Stimulated activated naive CD8-positive, alpha-beta T cell treated with anti-CD3 and anti-CD28 coated beads, Interleukin-15, amount 100 ng/mL, for 72 hours (primary cell): ENCODE results near the gene PRAF2.

ENCODE experiments used
- ATAC-seq: fragments of 150-1000 bp; cut with Tn5 transposase; 2 replicates; pipeline ENCODE4 v1.10.0; 2021; ENCODE audit warnings: mild to moderate bottlenecking, moderate library complexity
- DNase-seq, 2 donors: peaks; one replicate each; pipeline ENCODE4 v3.0.0; 2021 to 2022
- H3K27ac Mint-ChIP-seq, 2 donors: one replicate each; pipeline ENCODE4 v1.8.0; 2022; ENCODE audit warnings: mild to moderate bottlenecking in 2 of 2, mixed read lengths in 2 of 2, moderate library complexity in 2 of 2
- H3K27me3 Mint-ChIP-seq: one replicate; pipeline ENCODE4 v1.8.0; 2022; ENCODE audit warnings: mixed read lengths
- H3K4me1 Mint-ChIP-seq: one replicate; pipeline ENCODE4 v1.8.0; 2022; ENCODE audit warnings: mild to moderate bottlenecking, mixed read lengths
- H3K4me3 Mint-ChIP-seq, 2 donors: one replicate each; pipeline ENCODE4 v1.8.0; 2022; ENCODE audit warnings: mild to moderate bottlenecking in 2 of 2, mixed read lengths in 2 of 2, moderate library complexity in 1 of 2
- H3K9me3 Mint-ChIP-seq, 2 donors: one replicate each; pipeline ENCODE4 v1.8.0; 2022; ENCODE audit warnings: mixed read lengths in 2 of 2

Gene PRAF2

DNA sequence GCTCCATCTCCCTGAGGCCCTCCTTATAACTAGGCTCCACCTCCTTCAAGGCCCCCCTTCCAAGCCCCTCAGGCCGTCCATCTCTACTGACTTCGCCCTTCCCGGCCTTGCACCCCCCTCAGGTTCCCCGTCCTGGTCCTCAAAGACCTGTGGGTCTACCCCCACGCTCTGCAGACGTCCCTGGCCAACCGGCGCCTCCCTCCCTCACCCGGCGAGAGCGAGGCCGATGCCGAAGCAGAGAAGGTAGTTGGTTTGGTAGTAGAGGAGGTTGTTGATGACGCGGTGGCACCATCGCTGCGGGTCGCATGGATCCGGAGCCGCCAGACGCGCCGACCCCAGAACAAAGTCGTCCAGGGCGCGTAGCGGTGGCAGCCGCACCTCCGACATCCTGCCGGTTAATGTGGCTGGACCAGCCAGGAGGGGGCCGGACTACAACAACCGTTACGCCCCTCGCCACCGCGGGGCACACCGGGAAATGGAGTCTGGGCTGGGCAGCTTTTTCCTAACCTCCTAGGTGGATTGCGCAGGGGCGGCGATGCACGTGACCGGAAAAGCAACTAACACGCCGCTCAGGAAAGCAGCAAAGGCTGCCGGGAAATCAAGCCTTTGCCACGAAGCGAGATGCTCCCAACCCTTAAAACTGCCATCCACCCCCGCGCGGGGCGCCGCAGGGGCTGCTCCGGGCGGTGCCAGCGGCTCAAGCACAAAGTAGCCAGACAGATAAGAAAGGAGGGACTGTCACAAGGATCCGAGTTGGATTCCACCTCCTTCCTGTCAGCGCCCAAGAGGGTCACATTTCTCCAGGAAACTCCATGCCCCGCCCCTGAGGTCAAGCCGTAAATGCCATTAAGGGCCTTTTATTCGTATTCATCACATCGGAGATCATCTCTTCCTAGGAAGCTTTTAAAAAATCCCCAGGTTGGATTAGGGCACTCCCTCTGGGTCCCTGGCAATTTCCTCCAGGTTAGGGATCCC, at the start of gene PRAF2:
TSS of gene PRAF2 (minus strand) at position 402 of the 975 bp plus-strand sequence. CDS start at position 387, 15 bp downstream.
- ATAC-seq, result peak; percentile 95
- peak; percentile 77 to 91 for DNase-seq
- Mint-ChIP-seq H3K4me1 (peaks cover 29% of the 10 kb centered on the region), H3K4me3 (peak within 1 kb of the TSS; percentile 87 to 97), H3K27ac (peak within 1 kb of the TSS; percentile 85 to 88), H3K27me3 (no peaks in the 10 kb centered on the region), H3K9me3 (no peaks in the 10 kb centered on the region)

GRCh38 chrX:49122499-49122898, 48.7 kb upstream of the PRAF2 start:
- ATAC-seq, result no peak
- Mint-ChIP-seq H3K4me1 (peaks cover 33% of the 10 kb centered on the region), H3K27ac (peak overlapping the region; percentile 98 to 99)

GRCh38 chrX:49120091-49120490, 46.3 kb upstream of the PRAF2 start:
- no peak overlapping the region for H3K4me3 Mint-ChIP-seq
- H3K27ac Mint-ChIP-seq, result no peak overlapping the region

More at GRCh38 chrX:49122499-49122898, 48.7 kb upstream of the PRAF2 start:
- Mint-ChIP-seq H3K9me3 (no peaks in the 10 kb centered on the region), H3K4me3 (peak overlapping the region; percentile 96 to 99), H3K27me3 (no peaks in the 10 kb centered on the region)
- DNase-seq, result no peak

GRCh38 chrX:49117581-49117980, 43.8 kb upstream of the PRAF2 start:
- H3K4me3 Mint-ChIP-seq, result no peak overlapping the region
- H3K9me3 Mint-ChIP-seq, result no peaks in the 10 kb centered on the region
- H3K27me3 Mint-ChIP-seq, result no peaks in the 10 kb centered on the region
- peaks cover 31% of the 10 kb centered on the region for H3K4me1 Mint-ChIP-seq
- ATAC-seq (no peak), DNase-seq (no peak)
- H3K27ac Mint-ChIP-seq, result peak overlapping the region in 1 of 2 donors; percentile 82

More at GRCh38 chrX:49120091-49120490, 46.3 kb upstream of the PRAF2 start:
- Mint-ChIP-seq H3K9me3 (no peaks in the 10 kb centered on the region), H3K27me3 (no peaks in the 10 kb centered on the region), H3K4me1 (peaks cover 42% of the 10 kb centered on the region)
- ATAC-seq, result no peak
- DNase-seq, result no peak

DNA sequence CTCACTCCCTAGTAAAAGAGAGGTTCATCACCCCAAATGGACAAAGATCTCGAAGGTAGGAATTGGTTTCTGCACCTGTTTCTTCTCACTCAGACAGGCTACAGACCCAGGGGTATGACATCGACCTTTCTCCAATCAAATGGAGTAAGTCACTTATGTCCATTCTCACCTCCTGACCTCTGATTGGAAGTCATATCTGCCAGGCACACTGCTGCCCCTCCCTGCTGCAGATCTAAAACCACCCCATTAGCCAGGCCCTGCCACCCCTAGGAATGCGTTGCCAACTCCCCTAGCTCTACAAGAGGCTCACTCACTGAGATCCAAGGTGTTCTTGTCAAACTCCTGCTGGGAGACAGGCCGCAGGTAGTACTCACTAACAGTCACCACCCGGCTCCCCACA, 42.9 kb upstream of the PRAF2 start:
- Mint-ChIP-seq H3K27me3 (no peaks in the 10 kb centered on the region), H3K4me3 (no peak overlapping the region), H3K27ac (peak overlapping the region in 1 of 2 donors; percentile 72), H3K9me3 (no peaks in the 10 kb centered on the region), H3K4me1 (peaks cover 23% of the 10 kb centered on the region)
- ATAC-seq (no peak), DNase-seq (no peak)

DNA sequence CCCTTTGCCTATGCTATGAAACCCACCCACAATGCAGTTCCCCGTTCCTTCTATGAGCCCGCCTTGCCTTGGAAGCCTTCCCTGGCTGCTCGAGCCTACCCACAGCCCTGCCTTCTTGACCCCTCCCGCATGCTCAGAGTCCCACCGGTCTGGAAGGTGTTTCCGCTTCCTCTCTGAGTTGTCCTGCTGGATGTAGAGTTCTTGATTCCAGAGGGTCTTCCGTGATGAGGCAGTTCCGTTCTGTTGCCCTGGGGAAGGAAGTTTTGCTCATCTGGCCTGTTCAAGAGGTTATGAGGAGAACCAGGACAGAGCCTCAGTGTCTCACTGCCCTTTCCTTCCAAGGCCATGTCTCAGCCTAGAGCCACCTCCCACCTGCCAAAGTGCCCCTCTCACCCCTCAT, 42.3 kb upstream of the PRAF2 start:
- Mint-ChIP-seq H3K4me3 (no peak overlapping the region), H3K4me1 (peaks cover 19% of the 10 kb centered on the region), H3K27ac (peak overlapping the region in 1 of 2 donors; percentile 62), H3K9me3 (no peaks in the 10 kb centered on the region), H3K27me3 (no peaks in the 10 kb centered on the region)
- ATAC-seq (no peak), DNase-seq (no peak)

DNA sequence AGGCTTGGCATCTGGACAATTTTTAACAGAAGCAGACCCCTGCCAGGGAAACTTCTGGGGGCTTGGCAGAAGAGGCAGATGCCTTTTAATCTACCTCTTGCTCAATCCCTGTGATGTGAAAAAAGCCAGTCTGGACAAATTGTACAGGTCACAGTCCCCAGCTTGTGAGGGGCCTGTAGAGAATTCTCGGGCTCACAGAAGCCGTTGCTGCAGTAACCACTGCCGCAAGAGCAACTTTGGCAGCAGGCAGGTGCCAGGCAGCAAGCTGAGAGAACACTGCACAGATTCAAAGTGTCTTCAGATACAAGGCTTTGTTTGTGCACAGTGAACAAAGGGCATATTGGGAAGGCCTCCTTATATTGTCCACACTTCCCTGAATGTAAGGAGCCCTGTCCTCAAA, 38.0 kb upstream of the PRAF2 start:
- H3K27ac Mint-ChIP-seq, result no peak overlapping the region
- H3K4me3 Mint-ChIP-seq, result no peak overlapping the region

DNA sequence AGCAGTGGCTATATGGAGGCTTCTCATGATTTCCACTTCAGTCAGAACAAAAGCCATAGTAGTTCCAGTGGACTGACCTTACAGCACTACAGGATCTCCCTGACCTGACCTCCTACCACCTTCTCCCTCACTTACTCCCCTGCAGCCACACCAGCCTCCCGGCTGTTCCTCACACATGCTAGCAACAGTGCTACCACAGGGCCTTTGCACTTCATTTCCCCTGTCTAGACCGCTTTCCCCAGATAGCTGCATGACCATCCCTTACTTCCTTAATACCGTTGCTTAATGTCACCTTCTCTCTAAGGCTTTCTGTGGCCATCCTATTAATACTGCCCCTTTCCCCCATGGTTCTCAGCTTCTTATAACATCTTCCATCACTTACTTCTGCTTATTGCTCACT, 36.6 kb upstream of the PRAF2 start:
- DNase-seq (no peak), ATAC-seq (no peak)
- H3K27ac Mint-ChIP-seq, result no peak overlapping the region
- H3K4me1 Mint-ChIP-seq, result no peaks in the 10 kb centered on the region
- no peaks in the 10 kb centered on the region for H3K9me3 Mint-ChIP-seq
- H3K27me3 Mint-ChIP-seq, result no peaks in the 10 kb centered on the region
- no peak overlapping the region for H3K4me3 Mint-ChIP-seq

More for the DNA sequence above, 38.0 kb upstream of the PRAF2 start:
- no peak for DNase-seq
- Mint-ChIP-seq H3K4me1 (peaks cover 6% of the 10 kb centered on the region), H3K9me3 (no peaks in the 10 kb centered on the region), H3K27me3 (no peaks in the 10 kb centered on the region)
- no peak for ATAC-seq

- no peak for ATAC-seq
- Mint-ChIP-seq H3K27me3 (no peaks in the 10 kb centered on the region), H3K27ac (peak overlapping the region in 1 of 2 donors; percentile 30), H3K4me1 (no peaks in the 10 kb centered on the region), H3K9me3 (no peaks in the 10 kb centered on the region), H3K4me3 (no peak overlapping the region)
- DNase-seq, result no peak
These were observed 34.8 kb upstream of the PRAF2 start for GRCh38 chrX:49108641-49109040.

DNA sequence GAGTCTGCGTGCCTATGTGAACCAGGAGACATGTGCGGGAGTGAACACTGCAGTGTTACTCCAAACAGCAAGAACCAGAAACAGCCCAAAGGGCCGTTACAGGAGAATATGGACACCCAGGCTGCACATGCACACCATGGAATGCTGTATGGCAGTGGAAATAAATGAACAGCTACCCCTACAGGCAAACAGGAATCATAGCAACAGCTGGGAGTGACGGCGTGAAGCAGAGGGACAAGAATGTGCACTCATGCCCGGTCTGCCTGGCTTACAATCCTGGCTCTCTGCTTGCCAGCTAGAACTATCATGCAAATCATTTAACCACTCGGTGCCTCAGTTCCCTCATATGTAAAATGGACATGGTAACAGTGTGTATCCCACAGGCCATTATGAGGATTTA, 33.1 kb upstream of the PRAF2 start:
- no peak overlapping the region for H3K4me3 Mint-ChIP-seq
- H3K4me1 Mint-ChIP-seq, result peaks cover 1% of the 10 kb centered on the region
- no peak overlapping the region for H3K27ac Mint-ChIP-seq
- DNase-seq (no peak), ATAC-seq (peak; percentile 56)
- no peaks in the 10 kb centered on the region for H3K27me3 Mint-ChIP-seq
- no peaks in the 10 kb centered on the region for H3K9me3 Mint-ChIP-seq

GRCh38 chrX:49106296-49106695, 32.5 kb upstream of the PRAF2 start:
- no peaks in the 10 kb centered on the region for H3K27me3 Mint-ChIP-seq
- ATAC-seq (no peak), DNase-seq (no peak)
- H3K27ac Mint-ChIP-seq, result no peak overlapping the region
- peaks cover 8% of the 10 kb centered on the region for H3K4me1 Mint-ChIP-seq
- H3K4me3 Mint-ChIP-seq, result no peak overlapping the region
- H3K9me3 Mint-ChIP-seq, result no peaks in the 10 kb centered on the region

- DNase-seq, result no peak
- H3K4me3 Mint-ChIP-seq, result no peak overlapping the region
- H3K4me1 Mint-ChIP-seq, result peaks cover 8% of the 10 kb centered on the region
- H3K9me3 Mint-ChIP-seq, result no peaks in the 10 kb centered on the region
- ATAC-seq, result no peak
- H3K27ac Mint-ChIP-seq, result no peak overlapping the region
- H3K27me3 Mint-ChIP-seq, result no peaks in the 10 kb centered on the region
These were observed 29.8 kb upstream of the PRAF2 start for GRCh38 chrX:49103637-49104036.

DNA sequence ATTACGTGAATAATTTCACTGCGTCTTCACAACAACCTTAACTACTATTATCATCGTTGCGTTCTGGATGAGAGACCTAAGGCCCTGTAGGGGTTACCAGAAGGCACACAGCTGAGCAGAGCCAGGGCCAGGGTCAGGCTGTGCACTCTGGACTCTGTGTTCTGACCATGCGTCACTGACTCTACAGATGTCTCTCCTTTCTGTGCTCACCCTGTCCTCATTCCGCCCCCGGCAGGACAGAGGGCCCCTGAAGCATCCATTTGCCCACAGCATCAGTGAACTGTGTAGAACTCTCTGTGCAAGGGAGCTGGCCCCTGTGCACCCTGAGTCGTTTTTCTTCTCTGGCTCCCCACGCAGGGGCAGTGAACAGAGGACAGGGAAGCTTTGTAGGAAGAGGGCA, 28.4 kb upstream of the PRAF2 start:
- DNase-seq, result no peak
- H3K4me3 Mint-ChIP-seq, result peak overlapping the region; percentile 90 to 92
- H3K27me3 Mint-ChIP-seq, result no peaks in the 10 kb centered on the region

GRCh38 chrX:49101629-49101984, 27.8 kb upstream of the PRAF2 start:
- Mint-ChIP-seq H3K9me3 (no peaks in the 10 kb centered on the region), H3K4me3 (peak overlapping the region; percentile 90 to 92), H3K4me1 (peaks cover 8% of the 10 kb centered on the region), H3K27me3 (no peaks in the 10 kb centered on the region), H3K27ac (peak overlapping the region in 1 of 2 donors; percentile 90)
- ATAC-seq (peak; percentile 22), DNase-seq (no peak)

More for the DNA sequence above, 28.4 kb upstream of the PRAF2 start:
- no peak for ATAC-seq
- H3K9me3 Mint-ChIP-seq, result no peaks in the 10 kb centered on the region
- no peak overlapping the region for H3K27ac Mint-ChIP-seq
- peaks cover 8% of the 10 kb centered on the region for H3K4me1 Mint-ChIP-seq

DNA sequence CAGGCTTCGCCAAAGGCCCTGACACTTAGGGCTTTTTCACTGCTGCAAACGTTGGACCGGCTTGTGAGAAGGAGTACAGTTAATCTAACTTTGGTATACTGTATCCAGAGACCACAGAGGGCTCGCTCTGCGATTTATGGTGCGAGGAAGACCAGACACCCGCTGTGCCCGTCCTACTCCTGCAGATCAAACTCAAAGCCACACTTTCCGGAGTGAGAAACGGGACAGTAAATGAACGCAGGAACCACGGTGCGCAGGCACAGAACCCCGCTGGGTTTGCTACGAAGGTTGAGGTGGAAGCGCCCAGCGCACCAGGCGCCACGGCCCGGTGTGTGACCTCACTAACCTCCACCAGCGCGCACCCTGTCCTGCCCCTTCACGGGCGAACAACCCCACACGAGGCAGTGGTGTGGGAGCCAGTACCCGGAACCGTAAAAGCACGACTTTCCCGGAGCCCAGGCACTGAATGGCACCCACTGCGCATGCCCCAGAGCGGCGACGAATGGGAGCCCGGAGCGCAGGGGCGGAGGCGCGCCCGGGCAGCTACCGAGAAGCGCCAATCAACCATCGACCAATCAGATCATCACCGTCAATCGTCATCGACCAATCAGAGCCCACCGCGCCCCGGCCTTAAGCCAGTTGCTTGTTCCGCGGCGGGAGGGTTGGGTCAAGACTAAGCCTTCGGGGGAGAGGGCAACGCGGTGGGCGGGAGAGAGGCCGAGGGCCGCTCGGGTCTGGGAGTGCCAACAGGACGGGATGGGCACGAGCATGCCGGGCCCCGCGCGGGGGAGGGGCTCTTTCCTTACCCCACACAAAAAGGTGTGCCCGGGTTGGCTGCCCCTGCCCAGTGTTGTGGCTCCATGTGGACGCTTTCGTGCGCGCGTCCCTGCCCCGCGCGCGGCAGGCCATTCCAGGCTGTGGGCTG, 27.2 kb upstream of the PRAF2 start:
- peak; percentile 97 for ATAC-seq
- peak overlapping the region; percentile 90 to 92 for H3K4me3 Mint-ChIP-seq
- H3K27me3 Mint-ChIP-seq, result no peaks in the 10 kb centered on the region
- peaks cover 8% of the 10 kb centered on the region for H3K4me1 Mint-ChIP-seq
- DNase-seq, result peak; percentile 78 to 89
- H3K27ac Mint-ChIP-seq, result peak overlapping the region; percentile 90 to 93
- H3K9me3 Mint-ChIP-seq, result no peaks in the 10 kb centered on the region
